SK-MEL-5 (cell line): ENCODE measurements around the gene EIF3B. TPM values are rescaled to one million over a fixed set of nuclear protein-coding genes. Genes with fewer than 3 reads are reported as not detected.
"Not testable (repeated sequence)": the region's sequence is repeated elsewhere in the genome, so short reads cannot be mapped to it uniquely, and the experiment has no call there.

Source experiments
- DNase-seq: peaks from one replicate; pipeline ENCODE4 v3.0.0-alpha.2; 2016; ENCODE audit warnings: low read depth, low spot score
- in situ Hi-C: cut with HindIII; loops from 2 replicates; pipeline ENCODE4 v1.10.0; 2016; ENCODE audit warnings: low sequenced_read_pairs, high pct_unique_total_duplicates, low pct_unique_long_range_greater_than_20kb
- small RNA-seq, 2 experiments: library from RNA; depleted of rRNA; stranded (forward); fragments of <200 nt; gene quantifications; one replicate each; pipeline ENCODE3, GENCODE V24; 2014
- total RNA-seq: library from RNA; depleted of rRNA; stranded (reverse); fragments of >200 nt; shearing (Covaris generic); gene quantifications from 2 replicates; pipeline ENCODE4 v1.2.3, GENCODE V29; 2014; rRNA removed

EIF3B gene
- total RNA-seq, 1 experiment from 2014 or later: 411 TPM

DNA sequence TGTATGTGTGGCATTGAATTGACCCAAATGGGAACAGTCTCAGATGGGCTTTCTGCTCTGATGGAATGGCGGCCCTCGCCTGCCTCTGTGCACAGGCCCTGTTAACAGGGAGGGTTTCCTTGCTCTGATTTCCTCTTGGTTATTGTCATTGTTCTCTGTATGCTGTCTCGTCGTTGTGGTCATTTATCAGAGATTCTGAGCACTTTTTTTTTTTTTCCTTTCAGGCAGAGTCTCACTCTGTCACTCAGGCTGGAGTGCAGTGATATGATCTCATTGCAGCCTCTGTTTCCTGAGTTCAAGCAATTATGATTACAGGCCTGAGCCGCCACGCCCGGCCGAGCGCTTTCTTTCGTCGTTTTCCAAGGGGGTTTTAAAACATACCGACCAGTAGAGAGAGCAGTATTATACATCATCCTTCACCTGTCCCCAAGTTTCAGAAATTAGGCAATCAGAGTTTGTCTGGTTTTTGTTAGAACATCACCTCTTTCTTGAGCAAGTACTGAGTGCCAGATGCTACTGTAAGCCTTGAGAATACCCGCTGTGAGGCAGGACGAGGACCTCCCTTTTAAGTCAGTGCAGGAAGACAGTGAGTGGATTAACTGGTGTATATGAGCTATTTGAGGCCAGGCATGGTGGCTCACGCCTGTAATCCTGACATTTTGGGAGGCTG lies 55.3 kb downstream of the EIF3B start:
- DNase-seq: no peak
- in situ Hi-C loops: no loop called here

DNA sequence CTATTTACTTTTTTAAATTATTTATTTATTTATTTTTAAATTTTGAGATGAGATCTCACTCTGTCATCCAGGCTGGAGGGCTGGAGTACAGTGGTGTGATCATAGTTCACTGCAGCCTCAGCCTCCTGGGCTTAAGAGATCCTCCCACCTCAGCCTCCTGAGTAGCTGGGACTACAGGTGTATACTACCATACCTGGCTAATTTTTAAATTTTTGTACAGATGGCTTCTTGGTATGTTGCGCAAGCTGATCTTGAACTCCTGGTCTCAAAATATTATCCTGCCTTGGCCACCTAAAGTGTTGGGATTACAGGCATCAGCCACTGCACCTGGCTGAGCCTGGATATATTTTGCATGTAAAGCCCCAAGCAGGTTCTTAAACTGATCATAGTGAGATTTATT lies 56.4 kb downstream of the EIF3B start:
- no peak for DNase-seq
- in situ Hi-C loops: no loop called here

DNA sequence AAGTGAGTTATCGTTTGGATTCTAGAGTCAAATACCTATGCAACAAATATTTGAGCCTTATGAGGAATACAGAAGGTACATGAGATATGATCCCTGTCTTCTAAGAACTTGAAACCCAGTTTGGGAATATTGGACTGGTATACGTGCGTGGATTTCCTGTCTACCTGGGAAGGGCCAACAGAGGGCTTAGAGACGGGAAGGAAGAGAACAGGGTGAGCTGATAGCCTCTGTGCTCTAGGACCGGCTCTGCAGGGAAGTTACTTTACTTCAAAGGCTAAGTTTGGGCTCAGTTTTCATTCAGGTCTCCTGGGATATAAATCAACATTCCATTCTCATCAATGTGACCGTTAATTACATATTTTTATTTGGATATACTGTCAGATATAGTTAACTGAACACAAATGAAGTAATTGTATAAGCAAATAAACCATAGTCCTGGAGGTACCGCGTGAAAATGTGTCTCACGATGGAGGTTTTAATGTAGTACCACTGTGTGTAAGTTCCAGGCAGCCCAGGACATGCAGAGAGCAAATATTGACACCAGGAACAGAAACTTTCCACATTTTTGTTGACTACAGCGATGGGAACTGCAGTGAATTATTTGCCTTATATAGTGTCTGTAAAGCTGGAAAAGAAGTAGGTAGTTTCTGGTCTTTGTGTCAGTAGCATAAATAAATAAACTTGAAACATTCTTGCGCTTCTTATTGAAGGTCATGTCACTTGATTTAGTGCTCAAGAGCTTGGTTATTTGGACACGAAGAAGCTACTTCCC lies 57.4 kb downstream of the EIF3B start:
- in situ Hi-C loops: no loop called here
- DNase-seq: no peak

DNA sequence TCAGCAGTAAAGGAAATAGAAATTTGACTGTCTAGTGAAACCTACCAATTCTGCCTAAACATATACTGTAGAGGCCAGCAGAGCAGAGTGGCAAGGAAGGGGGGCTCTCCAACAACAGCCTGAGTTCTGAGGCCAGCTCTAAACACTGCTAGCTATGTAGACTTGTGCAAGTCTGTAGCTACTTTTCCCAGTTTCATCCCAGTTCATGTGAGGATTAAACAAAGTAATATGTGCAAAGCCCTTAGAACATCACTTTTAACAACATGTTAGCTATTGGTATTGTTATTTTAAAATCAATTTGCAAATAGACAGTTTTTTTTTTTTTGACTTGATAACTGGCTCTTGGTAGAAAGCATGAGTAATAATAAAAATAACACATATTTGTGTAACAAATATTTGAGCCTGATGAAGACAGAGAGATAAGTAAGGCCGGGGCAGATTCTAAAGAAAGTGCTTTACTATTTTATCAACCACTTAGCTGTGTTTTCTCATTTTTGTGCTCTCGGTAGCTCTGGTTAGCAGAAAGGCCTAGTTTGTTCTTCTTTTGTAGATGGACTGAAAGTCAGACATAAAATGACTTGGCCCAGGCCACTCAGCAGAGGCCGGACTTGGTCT lies 58.1 kb downstream of the EIF3B start:
- in situ Hi-C loops: no loop called here
- no peak for DNase-seq

DNA sequence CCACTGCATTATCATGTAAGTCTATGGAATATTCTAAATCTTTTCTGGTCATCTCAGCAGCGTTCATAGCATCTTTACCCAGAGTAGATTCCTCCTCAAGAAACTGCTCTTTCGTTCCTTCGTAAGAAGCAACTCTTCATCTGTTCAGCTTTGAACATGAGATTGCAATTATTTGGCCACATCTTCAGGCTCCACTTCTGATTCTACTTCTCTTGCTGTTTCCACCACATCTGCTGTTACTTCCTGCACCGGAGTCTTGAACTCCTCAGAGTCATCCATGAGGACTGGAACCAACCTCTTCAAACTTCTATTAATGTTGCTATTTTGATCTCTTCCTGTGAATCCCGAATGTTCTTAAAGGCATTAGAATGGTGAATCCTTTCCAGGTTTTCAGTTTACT lies 61.4 kb downstream of the EIF3B start:
- no peak for DNase-seq
- in situ Hi-C loops: no loop called here

DNA sequence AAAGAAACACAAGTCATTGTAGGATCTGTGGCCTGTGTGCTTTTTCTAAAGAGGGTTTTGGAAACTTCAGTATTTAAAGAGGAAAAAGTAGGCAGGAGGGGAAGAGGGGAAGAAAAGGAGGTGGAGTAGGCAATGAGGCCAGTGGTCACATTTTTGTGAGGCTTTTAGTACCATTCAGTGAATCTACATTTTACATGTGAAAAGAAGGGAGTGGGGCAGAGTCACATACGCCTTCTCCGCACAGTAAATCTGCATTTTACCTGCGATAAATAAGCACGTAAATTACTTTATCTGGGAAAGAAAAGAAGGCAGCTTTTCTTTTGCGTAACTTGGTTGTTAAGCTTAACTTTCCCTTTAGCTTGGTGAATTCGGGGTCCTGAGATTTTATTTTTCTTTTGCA lies 62.0 kb downstream of the EIF3B start:
- in situ Hi-C loops: no loop called here
- DNase-seq: no peak

DNA sequence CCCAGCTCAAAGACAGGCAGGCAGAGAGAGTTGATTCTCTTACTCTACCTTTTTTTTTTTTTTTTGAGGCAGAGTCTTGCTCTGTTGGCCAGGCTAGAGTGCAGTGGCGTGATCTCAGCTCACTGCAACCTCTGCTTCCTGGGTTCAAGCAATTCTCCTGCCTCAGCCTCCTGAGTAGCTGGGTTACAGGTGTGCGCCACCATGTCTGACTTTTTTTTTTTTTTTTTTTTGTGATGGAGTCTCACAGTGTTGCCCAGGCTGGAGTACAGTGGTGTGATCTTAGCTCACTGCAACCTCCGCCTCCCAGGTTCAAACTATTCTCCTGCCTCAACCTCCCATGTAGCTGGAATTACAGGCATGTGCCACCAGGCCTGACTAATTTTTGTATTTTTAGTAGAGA lies 62.6 kb downstream of the EIF3B start:
- in situ Hi-C loops, DNase-seq: not testable (repeated sequence)

DNA sequence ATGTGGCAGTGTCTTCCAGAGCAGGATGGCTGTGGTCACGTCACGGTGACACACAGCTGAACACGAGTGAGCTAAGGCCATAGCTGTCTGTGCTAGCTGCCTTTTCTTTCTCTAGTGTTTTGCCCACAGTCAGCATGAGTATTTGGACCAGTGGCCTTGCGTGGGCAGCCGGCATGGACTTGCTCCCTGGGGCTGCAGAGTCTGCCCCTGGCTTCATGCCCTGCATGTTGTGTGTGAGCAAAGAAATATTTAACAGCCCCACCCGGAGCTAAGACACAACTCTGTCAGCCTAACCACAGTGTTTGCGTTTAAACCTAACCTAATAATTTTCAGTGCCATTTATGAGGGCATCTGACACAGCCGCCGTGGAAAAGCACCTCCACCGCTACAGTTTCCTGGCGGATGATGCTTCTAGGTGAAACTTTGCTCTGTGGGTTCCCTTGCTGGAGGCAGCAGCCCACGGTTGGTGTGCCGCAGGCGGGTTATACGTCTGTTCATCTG lies 63.4 kb downstream of the EIF3B start:
- no peak for DNase-seq
- in situ Hi-C loops: no loop called here

DNA sequence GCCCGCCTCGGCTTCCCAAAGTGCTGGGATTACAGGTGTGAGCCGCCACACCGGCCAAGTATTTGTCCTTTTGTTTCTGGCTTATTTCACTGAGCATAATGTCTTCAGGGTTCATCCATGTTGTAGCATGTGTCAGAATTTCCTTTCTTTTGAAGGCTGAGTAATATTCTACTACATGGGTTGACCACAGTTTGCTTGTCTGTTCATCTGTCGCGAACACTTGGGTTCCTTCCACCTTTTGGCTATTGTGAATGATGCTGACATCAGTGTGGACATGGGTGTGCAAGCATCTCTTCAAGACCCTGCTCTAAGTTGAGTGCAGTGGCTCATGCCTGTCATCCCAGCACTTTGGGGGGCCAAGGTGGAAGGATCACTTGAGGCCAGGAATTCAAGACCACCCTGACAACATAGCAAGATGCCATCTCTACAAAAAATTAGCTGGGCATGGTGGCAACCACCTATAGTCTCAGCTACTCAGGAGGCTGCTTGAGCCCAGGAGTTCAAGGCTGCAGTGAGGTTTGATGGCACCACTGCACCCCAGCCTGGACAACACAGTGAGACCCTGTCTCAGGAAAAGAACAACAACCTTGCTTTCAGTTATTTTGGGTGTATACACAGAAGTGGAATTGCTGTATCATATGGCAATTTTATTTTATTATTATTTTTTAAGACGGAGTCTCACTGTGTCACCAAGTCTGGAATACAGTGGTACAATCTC lies 65.7 kb downstream of the EIF3B start:
- DNase-seq: no peak
- in situ Hi-C loops: no loop called here

DNA sequence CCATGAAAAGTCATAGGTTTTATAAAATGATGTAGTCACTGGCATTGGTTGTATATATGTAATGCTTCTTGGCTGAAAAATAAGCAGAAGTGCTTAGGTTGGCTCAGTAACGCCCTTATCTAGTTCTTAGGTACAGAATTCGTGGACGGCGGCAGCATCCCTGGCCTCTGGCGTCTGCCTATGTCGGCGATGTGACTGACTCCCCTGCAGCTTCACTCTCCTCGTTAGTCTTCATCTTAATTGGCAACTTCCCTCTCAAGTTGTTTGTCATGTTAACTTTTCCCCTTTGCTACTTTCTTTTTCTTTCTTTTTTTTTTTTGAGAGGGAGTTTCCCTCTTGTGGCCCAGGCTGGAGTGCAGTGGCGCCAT lies 67.3 kb downstream of the EIF3B start:
- in situ Hi-C loops: no loop called here
- DNase-seq: no peak

DNA sequence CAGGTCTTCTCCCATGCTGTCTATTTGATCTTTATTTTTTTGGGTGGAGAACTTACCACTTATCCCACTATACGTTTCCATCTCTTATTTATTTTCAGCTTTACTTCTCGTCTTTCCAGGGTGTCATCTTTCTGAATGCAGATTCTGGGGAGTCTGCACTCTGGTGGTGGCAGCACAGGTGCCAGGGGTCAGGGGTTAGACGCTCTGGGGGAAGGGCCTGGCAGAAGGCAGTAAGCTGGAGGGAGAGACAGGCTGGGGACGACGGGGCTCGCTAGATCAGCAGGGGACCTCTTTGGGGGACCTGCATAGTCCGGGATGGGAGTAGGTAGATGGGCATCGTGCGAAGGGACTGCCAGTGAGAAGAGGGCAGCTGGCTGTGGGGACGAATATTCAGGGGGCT lies 71.1 kb downstream of the EIF3B start:
- in situ Hi-C loops: no loop called here
- no peak for DNase-seq

Small RNA genes within 50 kb of the gene (small RNA-seq; reads per million reads assigned to genes)
- 0 reads per million in 2 experiments for gene AC004840.2

Other genes starting within 250 kb of the EIF3B start
- gene MAD1L1, start 121.9 kb upstream of the EIF3B start, total RNA-seq: 192 and 204 TPM in 2 replicates
- gene MRM2, start 112.6 kb upstream of the EIF3B start, total RNA-seq: 34.3 and 49.2 TPM in 2 replicates
- gene NUDT1, start 112.6 kb upstream of the EIF3B start, total RNA-seq: 45.4 and 48.7 TPM in 2 replicates
- 48.7 and 52.0 TPM in 2 replicates for gene SNX8, start 40.4 kb upstream of the EIF3B start, total RNA-seq
- 9.3 and 11.4 TPM in 2 replicates for gene CHST12, start 48.8 kb downstream of the EIF3B start, total RNA-seq
- gene GRIFIN, start 121.6 kb downstream of the EIF3B start, total RNA-seq: not detected in 2 replicates
- 5.3 and 7.7 TPM in 2 replicates for gene LFNG, start 164.9 kb downstream of the EIF3B start, total RNA-seq
- gene BRAT1, start 200.7 kb downstream of the EIF3B start, total RNA-seq: 85.7 and 87.1 TPM in 2 replicates
- gene IQCE, start 204.2 kb downstream of the EIF3B start, total RNA-seq: 22.3 and 26.2 TPM in 2 replicates